Uterus (tissue), 4 donors: ENCODE results near the gene EML1. TPM values are rescaled to one million over a fixed set of nuclear protein-coding genes. Genes with fewer than 3 reads are reported as not detected.
A peak's percentile ranks its signal among the peaks of the same experiment; 100 is the strongest.

Source experiments
- DNase-seq, 2 donors: peaks; one replicate each; pipeline ENCODE4 v3.0.0-alpha.2; 2019 to 2020
- H3K27ac ChIP-seq, 2 donors: fragments of 200-600 bp; sonication (generic); 1 replicate in 1 of 2; 2 replicates in 1 of 2; pipeline ENCODE4 v1.5.1; 2016 to 2018
- H3K27me3 ChIP-seq, 2 donors: fragments of 200-600 bp; sonication (generic); one replicate each; pipeline ENCODE4 v1.5.1; 2018 to 2019; ENCODE audit warnings: control low read depth in 1 of 2
- H3K36me3 ChIP-seq, 2 donors: fragments of 200-600 bp; sonication (generic); one replicate each; pipeline ENCODE4 v1.5.1; 2019; ENCODE audit warnings: control low read depth in 1 of 2
- H3K4me1 ChIP-seq, 2 donors: fragments of 200-600 bp; sonication (generic); one replicate each; pipeline ENCODE4 v1.5.1; 2018 to 2019; ENCODE audit warnings: control low read depth in 1 of 2
- H3K4me3 ChIP-seq, 2 donors: fragments of 200-600 bp; sonication (generic); 1 replicate in 1 of 2; 2 replicates in 1 of 2; pipeline ENCODE4 v1.5.1; 2018 to 2019; ENCODE audit warnings: mild to moderate bottlenecking in 1 of 2
- H3K9me3 ChIP-seq, 2 donors: fragments of 200-600 bp; sonication (generic); one replicate each; pipeline ENCODE4 v1.5.1; 2019; ENCODE audit warnings: control low read depth in 1 of 2
- POLR2A ChIP-seq, 2 donors: fragments of 450-650 bp; IDR thresholded peaks; one replicate each; pipeline ENCODE4 v1.6.1; 2016; ENCODE audit warnings: antibody characterized with exemption in 2 of 2, mild to moderate bottlenecking in 1 of 2, moderate library complexity in 1 of 2
- intact Hi-C: fragments of 100-400 bp; cut with DNase I; formaldehyde crosslinking; loops from one replicate; pipeline ENCODE4 v1.15.1; 2023; ENCODE audit warnings: low total_unique reads
- total RNA-seq, 4 donors: library from RNA; depleted of rRNA in 3 of 4; stranded (reverse); fragments of >200 nt in 3 of 4; gene quantifications; one replicate each; pipeline versions ENCODE4 v1.1.0 to v1.2.4, GENCODE V29; 2014 to 2023
- TF ChIP-seq, protein P1 (sequence below), 4 experiments: fragments of 200-600 bp in 2 of 4; fragments of 450-650 bp in 2 of 4; sonication (generic) in 2 of 4; IDR thresholded peaks; one replicate each; pipeline ENCODE4 v1.5.1; 2016 to 2019; ENCODE audit warnings: antibody characterized with exemption in 4 of 4, mild to moderate bottlenecking in 2 of 4, moderate library complexity in 1 of 4
- donor health status: DM: yes; HTN: yes; CAD: no.

Gene EML1
- total RNA-seq, 4 donors from 2014 or later, result 51.4 to 184 (median 84.4) TPM

DNA sequence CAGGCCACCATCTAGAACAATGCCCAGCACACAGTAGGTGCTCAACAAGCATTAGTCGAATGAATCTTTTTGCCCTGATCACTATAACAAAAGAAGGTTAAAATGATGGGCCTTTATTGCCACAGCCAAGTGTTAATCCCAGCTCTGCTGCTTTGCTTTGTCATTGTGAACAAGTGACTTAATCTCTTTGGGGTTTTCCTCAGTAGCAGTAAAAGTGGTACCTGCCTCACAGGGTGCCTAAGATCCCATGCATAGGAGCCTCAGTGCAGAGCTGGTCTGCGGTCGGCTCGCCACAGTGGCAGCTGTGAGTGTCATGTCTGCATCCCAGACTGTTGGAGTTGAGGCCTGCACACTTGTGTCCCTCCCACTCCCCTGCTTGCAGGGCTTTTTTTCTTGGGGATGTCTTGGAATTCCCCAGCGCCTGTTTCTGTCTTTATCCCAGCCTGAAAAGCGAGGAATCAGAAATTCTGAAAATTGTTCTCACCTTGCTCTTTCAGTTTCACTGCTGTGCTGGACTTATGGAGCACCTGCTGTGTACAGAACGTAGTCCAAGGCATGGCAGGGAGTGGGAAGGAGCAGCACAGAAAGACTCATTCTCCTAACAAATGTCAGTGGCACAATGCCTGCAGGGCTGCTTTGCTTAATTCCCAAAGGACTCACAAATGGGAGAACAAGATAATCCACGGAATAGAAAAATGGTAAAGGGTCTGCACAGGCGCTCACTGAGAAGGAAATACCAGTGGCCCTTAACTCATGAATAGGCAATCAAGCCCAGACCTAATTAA lies 90.8 kb downstream of the EML1 start:
- no peaks in the 10 kb centered on the region for H3K36me3 ChIP-seq
- no peak for DNase-seq
- no peaks in the 10 kb centered on the region for H3K27me3 ChIP-seq
- H3K27ac ChIP-seq, result no peak overlapping the region
- TF ChIP-seq, protein P1, sequence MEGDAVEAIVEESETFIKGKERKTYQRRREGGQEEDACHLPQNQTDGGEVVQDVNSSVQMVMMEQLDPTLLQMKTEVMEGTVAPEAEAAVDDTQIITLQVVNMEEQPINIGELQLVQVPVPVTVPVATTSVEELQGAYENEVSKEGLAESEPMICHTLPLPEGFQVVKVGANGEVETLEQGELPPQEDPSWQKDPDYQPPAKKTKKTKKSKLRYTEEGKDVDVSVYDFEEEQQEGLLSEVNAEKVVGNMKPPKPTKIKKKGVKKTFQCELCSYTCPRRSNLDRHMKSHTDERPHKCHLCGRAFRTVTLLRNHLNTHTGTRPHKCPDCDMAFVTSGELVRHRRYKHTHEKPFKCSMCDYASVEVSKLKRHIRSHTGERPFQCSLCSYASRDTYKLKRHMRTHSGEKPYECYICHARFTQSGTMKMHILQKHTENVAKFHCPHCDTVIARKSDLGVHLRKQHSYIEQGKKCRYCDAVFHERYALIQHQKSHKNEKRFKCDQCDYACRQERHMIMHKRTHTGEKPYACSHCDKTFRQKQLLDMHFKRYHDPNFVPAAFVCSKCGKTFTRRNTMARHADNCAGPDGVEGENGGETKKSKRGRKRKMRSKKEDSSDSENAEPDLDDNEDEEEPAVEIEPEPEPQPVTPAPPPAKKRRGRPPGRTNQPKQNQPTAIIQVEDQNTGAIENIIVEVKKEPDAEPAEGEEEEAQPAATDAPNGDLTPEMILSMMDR (IDR thresholded peaks at IDR 0.05), result no peak
- no peak for TF ChIP-seq POLR2A (IDR thresholded peaks at IDR 0.05)
- H3K9me3 ChIP-seq, result no peaks in the 10 kb centered on the region
- H3K4me1 ChIP-seq, result peaks cover 3 to 12% of the 10 kb centered on the region in 2 donors
- intact Hi-C loops, result loop anchor here (2.0 kb wide), 1 partner anchor 153 kb away; no protein-coding TSS in a partner anchor
- no peak overlapping the region for H3K4me3 ChIP-seq

DNA sequence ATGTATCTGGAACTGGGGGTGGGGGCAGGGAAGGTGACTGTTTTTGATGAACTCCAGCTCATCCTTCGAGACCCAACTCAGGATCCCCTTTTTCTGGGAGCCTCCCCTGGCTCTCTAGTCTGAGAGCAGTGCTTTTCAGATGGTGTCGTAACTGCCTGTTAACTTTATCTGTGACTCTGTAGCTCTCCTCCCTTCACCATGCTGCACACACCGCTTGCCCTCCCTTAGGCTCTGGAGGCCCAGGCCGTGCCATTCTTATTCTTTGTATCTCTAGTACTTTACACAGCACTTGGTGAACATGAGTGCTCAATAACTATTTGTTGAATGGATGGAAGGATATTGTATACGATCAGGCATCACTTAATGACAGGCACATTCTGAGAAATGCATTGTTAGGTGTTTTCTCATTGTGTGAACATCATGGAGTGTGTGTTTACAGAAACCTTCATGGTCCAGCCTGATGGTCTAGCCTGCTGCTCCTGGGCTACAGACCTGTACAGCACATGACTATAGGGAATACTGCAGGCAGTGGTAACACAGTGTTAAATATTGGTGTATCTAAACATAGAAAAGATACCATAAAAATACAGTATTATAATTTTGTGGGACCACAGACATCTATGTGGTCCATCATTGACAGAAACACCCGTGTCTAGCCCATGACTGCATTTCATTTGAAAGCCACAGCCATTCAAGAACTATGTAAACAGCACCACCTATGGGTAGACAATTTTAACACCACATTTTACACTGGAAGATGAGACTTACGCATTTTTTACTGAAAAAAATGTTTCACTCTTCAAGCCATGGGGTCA lies 91.8 kb downstream of the EML1 start:
- TF ChIP-seq, protein P1 (IDR thresholded peaks at IDR 0.05), result peak; percentile 77 to 87 (median 85)
- TF ChIP-seq POLR2A (IDR thresholded peaks at IDR 0.05), result no peak
- Histone ChIP-seq H3K9me3 (no peaks in the 10 kb centered on the region), H3K4me3 (no peak overlapping the region), H3K4me1 (peaks cover 2 to 12% of the 10 kb centered on the region in 2 donors), H3K36me3 (no peaks in the 10 kb centered on the region), H3K27me3 (no peaks in the 10 kb centered on the region), H3K27ac (no peak overlapping the region)
- intact Hi-C loops, result loop anchor here (2.0 to 5.0 kb wide), 2 partner anchors 154 to 203 kb away; partner anchors contain the start of gene CYP46A1
- peak in 1 of 2 donors; percentile 40 for DNase-seq

DNA sequence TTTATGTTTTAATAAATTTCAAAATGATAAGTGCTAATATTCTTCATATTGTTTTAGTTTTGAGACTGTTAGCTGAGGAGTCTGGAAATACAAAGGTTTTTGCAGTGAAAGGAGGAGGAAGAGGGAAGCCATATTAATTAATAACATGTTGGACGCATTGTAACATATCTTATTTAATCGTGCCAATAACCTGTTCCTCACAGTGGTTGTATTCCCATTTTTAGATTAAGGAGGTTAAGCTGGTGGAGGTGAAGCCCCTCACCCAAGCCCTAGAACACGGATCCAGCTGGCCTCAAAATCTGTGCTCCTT lies 92.4 kb downstream of the EML1 start:
- TF ChIP-seq, protein P1 (IDR thresholded peaks at IDR 0.05), result peak in 1 of 4 experiments; percentile 1
- TF ChIP-seq POLR2A (IDR thresholded peaks at IDR 0.05), result no peak

DNA sequence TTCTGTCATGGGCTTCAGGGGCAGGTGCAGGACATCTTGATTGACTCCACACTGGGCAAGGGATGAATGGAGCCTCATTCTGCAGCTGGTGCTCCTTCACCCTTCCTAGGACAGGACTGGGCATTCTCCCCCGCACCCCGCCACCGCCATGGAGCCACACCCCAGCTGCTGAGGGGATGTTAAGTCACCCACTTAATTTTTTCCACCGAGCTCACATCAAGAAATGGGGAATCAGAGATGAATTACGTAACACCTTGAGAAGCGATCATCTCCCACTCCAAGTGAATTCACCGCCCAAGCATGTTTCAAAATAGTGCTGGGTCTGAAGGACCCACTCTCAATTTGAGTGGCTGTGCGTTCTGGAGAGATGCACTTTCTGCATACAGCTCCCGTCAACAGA lies 94.2 kb downstream of the EML1 start:
- TF ChIP-seq, protein P1 (IDR thresholded peaks at IDR 0.05), result no peak
- TF ChIP-seq POLR2A (IDR thresholded peaks at IDR 0.05), result no peak
- Histone ChIP-seq H3K9me3 (no peaks in the 10 kb centered on the region), H3K36me3 (no peaks in the 10 kb centered on the region), H3K27me3 (no peaks in the 10 kb centered on the region), H3K4me1 (peaks cover 0 to 3% of the 10 kb centered on the region in 2 donors), H3K27ac (no peak overlapping the region), H3K4me3 (no peak overlapping the region)
- intact Hi-C loops, result loop anchor here (5.0 kb wide), 1 partner anchor 205 kb away; the partner anchor contains the start of gene CYP46A1
- DNase-seq, result no peak

More for the DNA sequence above, 92.4 kb downstream of the EML1 start:
- Histone ChIP-seq H3K4me1 (peaks cover 0 to 7% of the 10 kb centered on the region in 2 donors), H3K4me3 (no peak overlapping the region), H3K9me3 (no peaks in the 10 kb centered on the region), H3K27me3 (no peaks in the 10 kb centered on the region), H3K27ac (no peak overlapping the region), H3K36me3 (no peaks in the 10 kb centered on the region)
- intact Hi-C loops, result loop anchor here (2.0 to 5.0 kb wide), 2 partner anchors 155 to 203 kb away; partner anchors contain the start of gene CYP46A1
- DNase-seq, result no peak
